Measurements from ENCODE around the gene ARHGAP45.

- TF ChIP-seq CTCF (IDR thresholded peaks at IDR 0.05; ENCODE audit: low read depth, low read length, poor library complexity, severe bottlenecking), result no peak
- no peak for TF ChIP-seq EZH2phosphoT487 (IDR thresholded peaks at IDR 0.05; ENCODE audit: borderline replicate concordance, low read length)
These were observed 55.3 kb downstream of the ARHGAP45 start for GRCh38 chr19:1122021-1122971.

Data from DOHH2 (cell line).